Esophagus muscularis mucosa (tissue), 4 donors: Measurements from ENCODE around the gene SHROOM2. TPM values are rescaled to one million over a fixed set of nuclear protein-coding genes. Genes with fewer than 3 reads are reported as not detected.
A peak's percentile ranks its signal among the peaks of the same experiment; 100 is the strongest.

Experiments used
- DNase-seq: peaks from one replicate; pipeline ENCODE4 v3.0.0-alpha.2; 2017; ENCODE audit errors: extremely low spot score
- H3K27ac ChIP-seq, 4 donors: fragments of 200-600 bp; sonication (generic); replicated peaks in 1 of 4; 1 replicate in 3 of 4; 2 replicates in 1 of 4; pipeline ENCODE4 v1.5.1; 2016 to 2019; ENCODE audit warnings: mild to moderate bottlenecking in 1 of 4
- H3K27me3 ChIP-seq, 4 donors: fragments of 200-600 bp; sonication (generic); one replicate each; pipeline versions ENCODE4 v1.5.1 to v1.6.0; 2016 to 2019
- H3K36me3 ChIP-seq, 4 donors: fragments of 200-600 bp; sonication (generic); one replicate each; pipeline ENCODE4 v1.5.1; 2016 to 2019
- H3K4me1 ChIP-seq, 4 donors: fragments of 200-600 bp; sonication (generic); one replicate each; pipeline ENCODE4 v1.5.1; 2016 to 2019
- H3K4me3 ChIP-seq, 4 donors: fragments of 200-600 bp; sonication (generic); 1 replicate in 2 of 4; 2 replicates in 2 of 4; pipeline ENCODE4 v1.5.1; 2016 to 2019; ENCODE audit warnings: mild to moderate bottlenecking in 4 of 4, moderate library complexity in 1 of 4
- H3K9me3 ChIP-seq, 4 donors: fragments of 200-600 bp; sonication (generic); 1 replicate in 3 of 4; 2 replicates in 1 of 4; pipeline ENCODE4 v1.5.1; 2016 to 2019
- CTCF ChIP-seq, 3 experiments: fragments of 200-600 bp in 2 of 3; fragments of 450-650 bp in 1 of 3; sonication (generic) in 2 of 3; IDR thresholded peaks; one replicate each; pipeline ENCODE4 v1.5.1; 2017 to 2019; ENCODE audit warnings: antibody characterized with exemption in 3 of 3, mild to moderate bottlenecking in 2 of 3, moderate library complexity in 1 of 3
- EP300 ChIP-seq: sonication (generic); formaldehyde crosslinking; IDR thresholded peaks from one replicate; pipeline ENCODE4 v1.6.1; 2017; ENCODE audit warnings: antibody characterized with exemption
- POLR2A ChIP-seq: fragments of 450-650 bp; IDR thresholded peaks from one replicate; pipeline ENCODE4 v1.6.1; 2017; ENCODE audit warnings: antibody characterized with exemption, moderate library complexity, mild to moderate bottlenecking, low read depth
- POLR2AphosphoS5 ChIP-seq, 2 donors: sonication (generic); formaldehyde crosslinking; IDR thresholded peaks; one replicate each; pipeline ENCODE4 v1.6.1; 2017; ENCODE audit warnings: antibody characterized with exemption in 2 of 2
- whole genome bisulfite sequencing: methylation state at CpG from one replicate; pipeline ENCODE4 v1.1.5; 2018; 5-methylcytosine and 5-hydroxymethylcytosine counted together
- intact Hi-C: fragments of 100-400 bp; cut with DNase I; formaldehyde crosslinking; loops from one replicate; pipeline ENCODE4 v1.15.1; 2023
- total RNA-seq, 4 donors: library from RNA; depleted of rRNA; stranded (reverse); fragments of >200 nt; gene quantifications; one replicate each; pipeline versions ENCODE4 v1.1.0 to v1.2.1, GENCODE V29; 2016

Gene SHROOM2
- total RNA-seq, 4 donors from 2014 or later: 0.42 to 2.7 (median 1.4) TPM

DNA sequence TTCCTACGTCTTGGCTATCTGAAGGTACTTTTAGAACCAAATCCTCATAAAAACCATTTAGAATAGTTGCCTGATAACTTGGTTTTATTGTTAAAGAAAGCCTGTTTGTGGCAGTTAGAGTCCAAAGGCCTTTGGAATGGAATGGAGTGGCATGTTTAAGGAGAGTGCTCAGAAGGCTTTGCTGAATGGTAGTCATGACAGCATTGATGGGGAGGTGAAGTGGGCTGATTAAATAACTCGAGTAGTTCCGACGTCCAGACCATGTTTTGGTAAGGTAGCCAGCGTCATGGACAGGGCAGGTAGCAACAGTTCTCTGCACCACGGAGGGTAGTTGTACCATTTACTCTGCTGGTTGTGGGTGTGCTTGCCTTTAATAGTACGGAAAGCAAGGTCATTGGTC, 94.6 kb downstream of the SHROOM2 start:
- no peak for DNase-seq

DNA sequence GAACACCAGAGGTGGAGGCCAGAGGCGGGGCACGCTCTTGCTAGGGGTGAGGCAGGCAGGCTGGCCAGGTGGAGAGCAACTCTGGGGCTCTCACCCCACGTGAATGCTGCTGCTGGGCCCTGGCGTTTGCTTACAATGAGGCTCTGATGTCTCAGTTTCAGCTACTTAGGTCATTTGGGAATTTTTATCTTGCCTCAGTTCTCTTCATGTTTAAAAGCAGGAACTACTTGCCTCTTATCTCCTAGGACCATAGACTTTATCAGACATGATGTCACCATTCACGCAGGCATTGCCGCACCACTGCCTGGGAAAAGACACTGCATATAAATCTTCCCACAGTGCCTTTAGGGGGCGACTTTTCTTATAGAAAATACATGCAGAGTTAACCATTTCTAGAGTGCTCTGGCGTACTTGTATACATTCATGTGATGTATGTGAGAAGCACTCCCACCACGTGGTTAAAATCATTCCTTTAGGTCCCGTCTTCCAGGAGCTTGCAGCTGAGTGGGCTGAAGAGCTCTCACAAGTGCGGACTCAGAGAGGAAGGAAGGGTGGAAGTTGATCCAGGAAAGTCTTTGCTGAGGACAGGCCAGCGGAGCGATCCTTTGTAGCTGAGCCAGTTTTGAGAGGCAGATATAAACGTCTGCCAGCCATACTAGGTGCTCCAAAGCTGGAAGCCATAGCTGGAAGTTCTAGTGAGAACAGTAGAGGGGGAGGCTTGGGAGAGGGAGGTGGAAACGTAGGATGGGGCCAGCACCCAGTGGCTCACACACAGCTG, 96.6 kb downstream of the SHROOM2 start:
- Histone ChIP-seq H3K27me3 (no peaks in the 10 kb centered on the region), H3K9me3 (no peaks in the 10 kb centered on the region), H3K36me3 (no peaks in the 10 kb centered on the region), H3K4me3 (no peak overlapping the region), H3K27ac (no peak overlapping the region), H3K4me1 (peaks cover 0 to 8% (median 0%) of the 10 kb centered on the region in 4 donors)
- intact Hi-C loops: no loop called here
- 58% methylated on average over 15 of the region's 15 CpGs for WGBS
- no peak for DNase-seq
- TF ChIP-seq POLR2AphosphoS5 (IDR thresholded peaks at IDR 0.05): no peak
- no peak for TF ChIP-seq EP300
- no peak for TF ChIP-seq CTCF (IDR thresholded peaks at IDR 0.05)
- no peak for TF ChIP-seq POLR2A

More for the DNA sequence above, 94.6 kb downstream of the SHROOM2 start:
- no peaks in the 10 kb centered on the region for H3K27me3 ChIP-seq
- TF ChIP-seq POLR2AphosphoS5 (IDR thresholded peaks at IDR 0.05) (no peak), EP300 (no peak)
- H3K4me1 ChIP-seq: peaks cover 0 to 8% (median 0%) of the 10 kb centered on the region in 4 donors
- H3K4me3 ChIP-seq: no peak overlapping the region
- no peaks in the 10 kb centered on the region for H3K36me3 ChIP-seq
- H3K9me3 ChIP-seq: no peaks in the 10 kb centered on the region
- intact Hi-C loops: no loop called here
- no peak overlapping the region for H3K27ac ChIP-seq
- WGBS: 88% methylated on average over 7 of the region's 7 CpGs

GRCh38 chrX:9884031-9884779, 98.0 kb downstream of the SHROOM2 start:
- WGBS: 68% methylated on average over 9 of the region's 9 CpGs
- intact Hi-C loops: no loop called here
- H3K4me1 ChIP-seq: peaks cover 0 to 8% (median 0%) of the 10 kb centered on the region in 4 donors
- no peak for DNase-seq
- H3K4me3 ChIP-seq: no peak overlapping the region
- no peaks in the 10 kb centered on the region for H3K27me3 ChIP-seq
- no peak for TF ChIP-seq EP300
- TF ChIP-seq CTCF (IDR thresholded peaks at IDR 0.05): no peak
- no peak for TF ChIP-seq POLR2A
- TF ChIP-seq POLR2AphosphoS5 (IDR thresholded peaks at IDR 0.05): no peak
- no peaks in the 10 kb centered on the region for H3K9me3 ChIP-seq
- no peaks in the 10 kb centered on the region for H3K36me3 ChIP-seq
- H3K27ac ChIP-seq: no peak overlapping the region

GRCh38 chrX:9885150-9885549, 98.9 kb downstream of the SHROOM2 start:
- Histone ChIP-seq H3K4me3 (no peak overlapping the region), H3K36me3 (no peaks in the 10 kb centered on the region), H3K9me3 (no peaks in the 10 kb centered on the region), H3K4me1 (peaks cover 0 to 8% (median 0%) of the 10 kb centered on the region in 4 donors), H3K27ac (no peak overlapping the region), H3K27me3 (no peaks in the 10 kb centered on the region)
- DNase-seq: no peak
- 31% methylated on average over 8 of the region's 8 CpGs for WGBS
- intact Hi-C loops: no loop called here
- TF ChIP-seq POLR2AphosphoS5 (IDR thresholded peaks at IDR 0.05) (no peak), CTCF (IDR thresholded peaks at IDR 0.05) (peak in 2 of 3 experiments; percentile 36 to 49), POLR2A (no peak), EP300 (no peak)

GRCh38 chrX:9887659-9888297, 101.5 kb downstream of the SHROOM2 start:
- TF ChIP-seq CTCF (IDR thresholded peaks at IDR 0.05) (no peak), EP300 (no peak), POLR2AphosphoS5 (IDR thresholded peaks at IDR 0.05) (no peak), POLR2A (no peak)

More at GRCh38 chrX:9887659-9888297, 101.5 kb downstream of the SHROOM2 start:
- no peaks in the 10 kb centered on the region for H3K9me3 ChIP-seq
- no peak overlapping the region for H3K27ac ChIP-seq
- H3K27me3 ChIP-seq: no peaks in the 10 kb centered on the region
- H3K4me1 ChIP-seq: peaks cover 0 to 6% (median 0%) of the 10 kb centered on the region in 4 donors
- no peaks in the 10 kb centered on the region for H3K36me3 ChIP-seq
- DNase-seq: no peak
- H3K4me3 ChIP-seq: no peak overlapping the region
- intact Hi-C loops: no loop called here
- WGBS: 75% methylated on average over 11 of the region's 11 CpGs
